Prostate gland (tissue), 2 donors: ENCODE results near the gene ACER3.

Source experiments
- CTCF ChIP-seq, 4 experiments: fragments of 200-600 bp in 2 of 4; fragments of 450-650 bp in 2 of 4; sonication (generic) in 2 of 4; IDR thresholded peaks; 1 replicate in 3 of 4; 2 replicates in 1 of 4; pipeline ENCODE4 v1.5.1; 2016 to 2019; ENCODE audit warnings: antibody characterized with exemption in 4 of 4, mild to moderate bottlenecking in 2 of 4, moderate library complexity in 2 of 4
- POLR2A ChIP-seq: fragments of 450-650 bp; IDR thresholded peaks from one replicate; pipeline ENCODE4 v1.6.1; 2016; ENCODE audit warnings: antibody characterized with exemption, mild to moderate bottlenecking
- POLR2AphosphoS5 ChIP-seq: sonication (generic); formaldehyde crosslinking; IDR thresholded peaks from one replicate; pipeline ENCODE4 v1.6.1; 2017; ENCODE audit warnings: antibody characterized with exemption

- TF ChIP-seq CTCF (IDR thresholded peaks at IDR 0.05) (no peak), POLR2A (no peak), POLR2AphosphoS5 (no peak)
Measured at GRCh38 chr11:76872959-76873827, 12.5 kb downstream of the ACER3 start.
